Esophagus squamous epithelium (tissue), 5 donors: Measurements from ENCODE around the gene ANGPTL7. TPM values are rescaled to one million over a fixed set of nuclear protein-coding genes. Genes with fewer than 3 reads are reported as not detected.

Experiments used
- DNase-seq: peaks from one replicate; lab custom pipeline; 2025; lab: John Stamatoyannopoulos, UW
- H3K27ac ChIP-seq, 4 donors: fragments of 200-600 bp; sonication (generic); one replicate each; pipeline ENCODE4 v1.5.1; 2016 to 2019; ENCODE audit warnings: mild to moderate bottlenecking in 1 of 4
- H3K27me3 ChIP-seq, 4 donors: fragments of 200-600 bp; sonication (generic); 1 replicate in 3 of 4; 2 replicates in 1 of 4; pipeline versions ENCODE4 v1.5.1 to v1.6.0; 2017 to 2021; ENCODE audit warnings: antibody characterized with exemption in 1 of 4
- H3K36me3 ChIP-seq, 3 donors: fragments of 200-600 bp; sonication (generic); one replicate each; pipeline ENCODE4 v1.5.1; 2016 to 2019
- H3K4me1 ChIP-seq, 3 donors: fragments of 200-600 bp; sonication (generic); one replicate each; pipeline ENCODE4 v1.5.1; 2017 to 2019
- H3K4me3 ChIP-seq, 4 donors: fragments of 200-600 bp; sonication (generic); 1 replicate in 3 of 4; 2 replicates in 1 of 4; pipeline ENCODE4 v1.5.1; 2016 to 2019; ENCODE audit warnings: mild to moderate bottlenecking in 2 of 4, moderate library complexity in 1 of 4
- H3K9me3 ChIP-seq, 3 donors: fragments of 200-600 bp; sonication (generic); one replicate each; pipeline ENCODE4 v1.5.1; 2016 to 2019
- POLR2A ChIP-seq, 4 donors: fragments of 450-650 bp; IDR thresholded peaks; one replicate each; pipeline ENCODE4 v1.6.1; 2017; ENCODE audit warnings: antibody characterized with exemption in 4 of 4, mild to moderate bottlenecking in 4 of 4, moderate library complexity in 3 of 4
- WGBS, 2 donors: methylation state at CpG; one replicate each; pipeline ENCODE4 v1.1.5; 2018; 5-methylcytosine and 5-hydroxymethylcytosine counted together
- intact Hi-C: fragments of 100-400 bp; cut with DNase I; formaldehyde crosslinking; loops from one replicate; pipeline ENCODE4 v1.15.0; 2022
- total RNA-seq, 4 donors: library from RNA; depleted of rRNA; stranded (reverse); fragments of >200 nt; gene quantifications; one replicate each; pipeline ENCODE4 v1.1.0, GENCODE V29; 2016
- TF ChIP-seq, protein P1 (sequence below), 6 experiments: fragments of 450-650 bp in 4 of 6; fragments of 200-600 bp in 2 of 6; sonication (generic) in 2 of 6; IDR thresholded peaks; one replicate each; pipeline ENCODE4 v1.5.1; 2016 to 2019; ENCODE audit warnings: antibody characterized with exemption in 6 of 6, mild to moderate bottlenecking in 4 of 6, moderate library complexity in 4 of 6
- donor health status: DM: yes; HTN: yes; CAD: no.

Gene ANGPTL7
- total RNA-seq, 4 donors from 2014 or later = 1.2 to 1.3 TPM; not detected in 2

GRCh38 chr1:11198257-11198656 is 9.1 kb downstream of the ANGPTL7 start:
- H3K4me3 ChIP-seq = no peak overlapping the region
- no peak for DNase-seq
- H3K27me3 ChIP-seq = no peaks in the 10 kb centered on the region
- intact Hi-C loops = no loop called here
- H3K27ac ChIP-seq = no peak overlapping the region
- H3K4me1 ChIP-seq = no peaks in the 10 kb centered on the region
- no peaks in the 10 kb centered on the region for H3K9me3 ChIP-seq
- peaks cover 8 to 100% (median 24%) of the 10 kb centered on the region in 3 donors for H3K36me3 ChIP-seq
- TF ChIP-seq, protein P1, sequence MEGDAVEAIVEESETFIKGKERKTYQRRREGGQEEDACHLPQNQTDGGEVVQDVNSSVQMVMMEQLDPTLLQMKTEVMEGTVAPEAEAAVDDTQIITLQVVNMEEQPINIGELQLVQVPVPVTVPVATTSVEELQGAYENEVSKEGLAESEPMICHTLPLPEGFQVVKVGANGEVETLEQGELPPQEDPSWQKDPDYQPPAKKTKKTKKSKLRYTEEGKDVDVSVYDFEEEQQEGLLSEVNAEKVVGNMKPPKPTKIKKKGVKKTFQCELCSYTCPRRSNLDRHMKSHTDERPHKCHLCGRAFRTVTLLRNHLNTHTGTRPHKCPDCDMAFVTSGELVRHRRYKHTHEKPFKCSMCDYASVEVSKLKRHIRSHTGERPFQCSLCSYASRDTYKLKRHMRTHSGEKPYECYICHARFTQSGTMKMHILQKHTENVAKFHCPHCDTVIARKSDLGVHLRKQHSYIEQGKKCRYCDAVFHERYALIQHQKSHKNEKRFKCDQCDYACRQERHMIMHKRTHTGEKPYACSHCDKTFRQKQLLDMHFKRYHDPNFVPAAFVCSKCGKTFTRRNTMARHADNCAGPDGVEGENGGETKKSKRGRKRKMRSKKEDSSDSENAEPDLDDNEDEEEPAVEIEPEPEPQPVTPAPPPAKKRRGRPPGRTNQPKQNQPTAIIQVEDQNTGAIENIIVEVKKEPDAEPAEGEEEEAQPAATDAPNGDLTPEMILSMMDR (IDR thresholded peaks at IDR 0.05) = no peak
- no peak for TF ChIP-seq POLR2A (IDR thresholded peaks at IDR 0.05)
- 87 to 91% methylated on average over 4 of the region's 4 CpGs for WGBS, 2 donors

GRCh38 chr1:11198851-11199594 is 9.9 kb downstream of the ANGPTL7 start:
- Histone ChIP-seq H3K36me3 (peaks cover 8 to 100% (median 25%) of the 10 kb centered on the region in 3 donors), H3K4me1 (no peaks in the 10 kb centered on the region), H3K27me3 (no peaks in the 10 kb centered on the region), H3K27ac (no peak overlapping the region), H3K9me3 (no peaks in the 10 kb centered on the region), H3K4me3 (no peak overlapping the region)
- DNase-seq = no peak
- 85 to 95% methylated on average over 1 to 2 of the region's 2 CpGs for WGBS, 2 donors
- intact Hi-C loops = no loop called here
- TF ChIP-seq POLR2A (IDR thresholded peaks at IDR 0.05) = no peak
- TF ChIP-seq, protein P1 (IDR thresholded peaks at IDR 0.05) = no peak

DNA sequence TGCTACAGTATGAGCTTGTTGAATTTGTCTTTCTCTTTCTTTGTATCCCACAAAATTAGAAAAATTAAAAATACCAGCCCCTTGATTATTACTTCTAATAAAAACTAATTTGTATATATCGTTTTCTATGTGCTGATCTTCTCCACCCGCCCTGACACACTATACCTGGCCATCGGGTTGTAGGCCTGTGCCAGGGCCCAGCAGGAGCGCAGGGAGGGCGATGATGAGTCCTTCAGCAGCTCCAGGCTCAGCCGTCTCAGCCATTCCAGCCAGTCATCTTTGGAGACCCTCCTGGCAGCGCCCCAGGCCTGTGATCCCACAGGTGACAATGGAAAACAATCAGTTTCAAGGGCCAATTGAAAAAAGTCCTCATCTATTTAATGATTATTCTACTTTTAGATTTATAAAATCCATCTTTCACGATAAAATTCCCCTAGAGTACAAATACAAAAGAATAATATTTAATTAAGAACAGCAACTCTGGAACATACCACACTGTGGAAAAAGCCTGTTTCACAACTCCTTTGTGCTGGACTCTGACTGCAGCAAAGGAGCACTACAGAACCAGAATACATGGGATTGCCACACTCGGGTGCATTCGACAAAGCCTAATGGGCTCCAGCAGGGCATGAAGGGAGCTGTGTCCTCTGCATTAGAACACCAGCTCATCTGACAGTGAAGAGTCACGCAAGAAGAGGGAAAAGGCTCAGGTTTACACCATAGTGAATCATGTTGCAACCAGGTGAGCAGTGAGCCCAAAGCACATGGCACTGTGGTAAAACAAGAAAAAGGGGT is 15.4 kb downstream of the ANGPTL7 start:
- H3K36me3 ChIP-seq = peaks cover 5 to 100% (median 19%) of the 10 kb centered on the region in 3 donors

GRCh38 chr1:11207898-11208611 is 18.9 kb downstream of the ANGPTL7 start:
- intact Hi-C loops = no loop called here
- DNase-seq = no peak
- peaks cover 15 to 100% (median 45%) of the 10 kb centered on the region in 3 donors for H3K36me3 ChIP-seq
- no peak overlapping the region for H3K4me3 ChIP-seq
- no peak for TF ChIP-seq POLR2A (IDR thresholded peaks at IDR 0.05)
- TF ChIP-seq, protein P1 (IDR thresholded peaks at IDR 0.05) = no peak
- 78 to 80% methylated on average over 6 of the region's 6 CpGs for WGBS, 2 donors
- no peaks in the 10 kb centered on the region for H3K4me1 ChIP-seq
- H3K9me3 ChIP-seq = no peaks in the 10 kb centered on the region
- H3K27me3 ChIP-seq = no peaks in the 10 kb centered on the region
- H3K27ac ChIP-seq = no peak overlapping the region

More for the DNA sequence above, 15.4 kb downstream of the ANGPTL7 start:
- Histone ChIP-seq H3K9me3 (no peaks in the 10 kb centered on the region), H3K27ac (no peak overlapping the region), H3K4me3 (no peak overlapping the region), H3K4me1 (no peaks in the 10 kb centered on the region), H3K27me3 (no peaks in the 10 kb centered on the region)
- intact Hi-C loops = no loop called here
- no peak for DNase-seq
- TF ChIP-seq, protein P1 (IDR thresholded peaks at IDR 0.05) = no peak
- TF ChIP-seq POLR2A (IDR thresholded peaks at IDR 0.05) = no peak
- WGBS, 2 donors = 92 to 94% methylated on average over 11 of the region's 11 CpGs
